ENCODE results near the gene LEO1. TPM values are rescaled to one million over a fixed set of nuclear protein-coding genes. Genes with fewer than 3 reads are reported as not detected.

LEO1 gene
- total RNA-seq, 1 experiment from 2014 or later: 30.1 TPM

DNA sequence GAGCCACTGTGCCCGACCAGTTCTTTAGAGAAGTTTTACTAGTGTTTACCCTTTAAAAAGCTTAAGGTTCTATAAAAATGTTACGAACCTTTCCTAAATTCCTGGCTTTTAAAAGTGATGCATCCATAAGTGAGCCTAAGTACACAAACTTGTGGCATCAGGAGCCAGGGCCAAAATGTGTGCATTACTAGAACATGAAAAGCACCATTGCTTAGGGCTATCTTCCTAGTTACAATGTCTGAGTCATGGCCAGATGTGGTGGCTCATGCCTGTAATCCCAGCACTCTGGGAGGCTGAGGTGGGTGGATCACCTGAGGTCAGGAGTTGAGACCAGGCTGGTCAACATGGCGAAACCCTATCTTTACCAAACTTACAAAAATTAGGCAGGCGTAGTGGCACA, 39.9 kb downstream of the LEO1 start:
- ChIA-PET POLR2A (no interaction called here), CTCF (interaction anchor here (0.6 kb wide), 1 partner anchor 26 kb away, joined by 5 read pairs; no protein-coding TSS in a partner anchor)
- no peak for ATAC-seq
- Histone ChIP-seq H3K9me3 (ENCODE audit: control insufficient read depth, insufficient read depth, low read depth, low read length) (no peaks in the 10 kb centered on the region), H3K36me3 (ENCODE audit: control insufficient read depth, insufficient read depth, low read length) (no peaks in the 10 kb centered on the region), H3K4me3 (ENCODE audit: low read depth in 2 of 2, low read length in 2 of 2) (no peak overlapping the region), H3K27ac (ENCODE audit: low read length) (no peak overlapping the region), H3K4me1 (ENCODE audit: control insufficient read depth, insufficient read depth, low read length) (no peaks in the 10 kb centered on the region), H3K27me3 (ENCODE audit: control insufficient read depth, insufficient read depth, low read length) (no peaks in the 10 kb centered on the region)
- intact Hi-C loops (cut with micrococcal nuclease; ENCODE audit: unreplicated experiment) (no loop called here), in situ Hi-C loops (cut with HindIII; ENCODE audit: low pct_unique_long_range_greater_than_20kb, low sequenced_read_pairs) (no loop called here)
- no peak for DNase-seq (ENCODE audit: low read depth, low spot score)
- BruUV-seq (replicated peaks): no TSS peak
- TF ChIP-seq SIN3A (IDR thresholded peaks at IDR 0.05; ENCODE audit: borderline replicate concordance, insufficient read depth, low read depth, low read length) (no peak), TCF7L2 (IDR thresholded peaks at IDR 0.05; ENCODE audit: low read depth, low read length) (no peak), REST (IDR thresholded peaks at IDR 0.05; ENCODE audit: insufficient read depth in 1 of 2, low read depth in 2 of 2, low read length in 1 of 2) (no peak), POLR2AphosphoS5 (IDR thresholded peaks at IDR 0.05; ENCODE audit: low read depth, low read length) (no peak)
- TF ChIP-seq, protein P1, sequence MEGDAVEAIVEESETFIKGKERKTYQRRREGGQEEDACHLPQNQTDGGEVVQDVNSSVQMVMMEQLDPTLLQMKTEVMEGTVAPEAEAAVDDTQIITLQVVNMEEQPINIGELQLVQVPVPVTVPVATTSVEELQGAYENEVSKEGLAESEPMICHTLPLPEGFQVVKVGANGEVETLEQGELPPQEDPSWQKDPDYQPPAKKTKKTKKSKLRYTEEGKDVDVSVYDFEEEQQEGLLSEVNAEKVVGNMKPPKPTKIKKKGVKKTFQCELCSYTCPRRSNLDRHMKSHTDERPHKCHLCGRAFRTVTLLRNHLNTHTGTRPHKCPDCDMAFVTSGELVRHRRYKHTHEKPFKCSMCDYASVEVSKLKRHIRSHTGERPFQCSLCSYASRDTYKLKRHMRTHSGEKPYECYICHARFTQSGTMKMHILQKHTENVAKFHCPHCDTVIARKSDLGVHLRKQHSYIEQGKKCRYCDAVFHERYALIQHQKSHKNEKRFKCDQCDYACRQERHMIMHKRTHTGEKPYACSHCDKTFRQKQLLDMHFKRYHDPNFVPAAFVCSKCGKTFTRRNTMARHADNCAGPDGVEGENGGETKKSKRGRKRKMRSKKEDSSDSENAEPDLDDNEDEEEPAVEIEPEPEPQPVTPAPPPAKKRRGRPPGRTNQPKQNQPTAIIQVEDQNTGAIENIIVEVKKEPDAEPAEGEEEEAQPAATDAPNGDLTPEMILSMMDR (IDR thresholded peaks at IDR 0.05): no peak

DNA sequence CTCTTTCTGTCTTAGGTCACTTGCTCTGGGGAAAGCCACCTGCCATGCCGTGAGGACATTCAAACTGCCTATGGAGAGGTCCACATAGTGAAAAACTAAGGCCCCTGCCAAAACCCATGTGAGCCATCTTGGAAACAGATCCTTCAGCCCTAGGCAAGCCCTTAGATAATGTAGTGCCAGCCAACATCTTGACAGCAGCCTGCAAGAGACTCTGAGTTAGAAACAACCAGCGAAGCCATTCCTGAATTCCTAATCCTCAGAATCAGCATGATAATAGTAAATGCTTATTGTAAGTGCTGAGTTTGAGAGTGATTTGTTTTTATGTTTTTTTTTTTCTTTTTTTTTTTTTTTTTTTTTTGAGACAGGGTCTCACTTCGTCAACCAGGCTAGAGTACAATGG, 40.6 kb downstream of the LEO1 start:
- no TSS peak for BruUV-seq (replicated peaks)
- intact Hi-C loops (cut with micrococcal nuclease; ENCODE audit: unreplicated experiment) (no loop called here), in situ Hi-C loops (cut with HindIII; ENCODE audit: low pct_unique_long_range_greater_than_20kb, low sequenced_read_pairs) (no loop called here)
- TF ChIP-seq REST (IDR thresholded peaks at IDR 0.05; ENCODE audit: insufficient read depth in 1 of 2, low read depth in 2 of 2, low read length in 1 of 2) (no peak), POLR2AphosphoS5 (IDR thresholded peaks at IDR 0.05; ENCODE audit: low read depth, low read length) (no peak), TCF7L2 (IDR thresholded peaks at IDR 0.05; ENCODE audit: low read depth, low read length) (no peak), SIN3A (IDR thresholded peaks at IDR 0.05; ENCODE audit: borderline replicate concordance, insufficient read depth, low read depth, low read length) (no peak)
- TF ChIP-seq, protein P1 (IDR thresholded peaks at IDR 0.05): no peak
- DNase-seq (ENCODE audit: low read depth, low spot score): no peak
- ChIA-PET POLR2A (no interaction called here), CTCF (interaction anchor here (0.6 kb wide), 1 partner anchor 25 kb away, joined by 5 read pairs; no protein-coding TSS in a partner anchor)
- Histone ChIP-seq H3K27me3 (ENCODE audit: control insufficient read depth, insufficient read depth, low read length) (no peaks in the 10 kb centered on the region), H3K36me3 (ENCODE audit: control insufficient read depth, insufficient read depth, low read length) (no peaks in the 10 kb centered on the region), H3K9me3 (ENCODE audit: control insufficient read depth, insufficient read depth, low read depth, low read length) (no peaks in the 10 kb centered on the region), H3K4me1 (ENCODE audit: control insufficient read depth, insufficient read depth, low read length) (no peaks in the 10 kb centered on the region), H3K4me3 (ENCODE audit: low read depth in 2 of 2, low read length in 2 of 2) (no peak overlapping the region), H3K27ac (ENCODE audit: low read length) (no peak overlapping the region)
- no peak for ATAC-seq
